DLD1 (cell line): ENCODE results near the gene CASP10.
"Not testable (repeated sequence)": the region's sequence is repeated elsewhere in the genome, so short reads cannot be mapped to it uniquely, and the experiment has no call there.

Experiments used
- in situ Hi-C: cut with HindIII; loops from 2 replicates; pipeline ENCODE4 v1.10.0; 2017; ENCODE audit warnings: low sequenced_read_pairs

The CASP10 gene

GRCh38 chr2:201152999-201153815, 29.7 kb upstream of the CASP10 start:
- in situ Hi-C loops: loop anchor here (5.0 kb wide), 1 partner anchor 36 kb away; the partner anchor contains the start of gene CFLAR

- in situ Hi-C loops: loop anchor here (5.0 kb wide), 1 partner anchor 38 kb away; the partner anchor contains the start of gene CFLAR
Measured at GRCh38 chr2:201154615-201155399, 28.1 kb upstream of the CASP10 start.

- in situ Hi-C loops: no loop called here
Measured at GRCh38 chr2:201156036-201156435, 26.9 kb upstream of the CASP10 start.

- in situ Hi-C loops: no loop called here
Measured at GRCh38 chr2:201156640-201157039, 26.3 kb upstream of the CASP10 start.

GRCh38 chr2:201157694-201158093, 25.2 kb upstream of the CASP10 start:
- in situ Hi-C loops: no loop called here

GRCh38 chr2:201158111-201158929, 24.6 kb upstream of the CASP10 start:
- in situ Hi-C loops: no loop called here

GRCh38 chr2:201164166-201164565, 18.8 kb upstream of the CASP10 start:
- in situ Hi-C loops: no loop called here

- in situ Hi-C loops: no loop called here
Measured at GRCh38 chr2:201167546-201167945, 15.4 kb upstream of the CASP10 start.

- in situ Hi-C loops: not testable (repeated sequence)
Measured at GRCh38 chr2:201168496-201168895, 14.4 kb upstream of the CASP10 start.

- in situ Hi-C loops: no loop called here
Measured at GRCh38 chr2:201171259-201171814, 11.6 kb upstream of the CASP10 start.

GRCh38 chr2:201172279-201172678, 10.7 kb upstream of the CASP10 start:
- in situ Hi-C loops: no loop called here

GRCh38 chr2:201174687-201175086, 8.3 kb upstream of the CASP10 start:
- in situ Hi-C loops: no loop called here

- in situ Hi-C loops: no loop called here
Measured at GRCh38 chr2:201176081-201176481, 6.9 kb upstream of the CASP10 start.

- in situ Hi-C loops: no loop called here
Measured at GRCh38 chr2:201180010-201180409, 2.9 kb upstream of the CASP10 start.

- in situ Hi-C loops: no loop called here
Measured at GRCh38 chr2:201183365-201183727, 405 bp downstream of the CASP10 start.

GRCh38 chr2:201183835-201184234, 894 bp downstream of the CASP10 start:
- in situ Hi-C loops: not testable (repeated sequence)

- in situ Hi-C loops: not testable (repeated sequence)
Measured at GRCh38 chr2:201184248-201184647, 1.3 kb downstream of the CASP10 start.

- in situ Hi-C loops: no loop called here
Measured at GRCh38 chr2:201185863-201186262, 2.9 kb downstream of the CASP10 start.

- in situ Hi-C loops: no loop called here
Measured at GRCh38 chr2:201186982-201187381, 4.0 kb downstream of the CASP10 start.

GRCh38 chr2:201188449-201188848, 5.5 kb downstream of the CASP10 start:
- in situ Hi-C loops: no loop called here
